IPS-18a (cell line): ENCODE results near the gene KIF4A.
"Not testable (repeated sequence)": the region's sequence is repeated elsewhere in the genome, so short reads cannot be mapped to it uniquely, and the experiment has no call there.

Source experiments
- H3K27ac ChIP-seq: one replicate; pipeline ENCODE4 v1.5.1; 2013; ENCODE audit warnings: low read length
- H3K27me3 ChIP-seq: one replicate; pipeline ENCODE4 v1.6.1; 2013; ENCODE audit warnings: mild to moderate bottlenecking, low read length; ENCODE audit not compliant: control insufficient read depth, insufficient read depth
- H3K36me3 ChIP-seq: one replicate; pipeline ENCODE4 v1.6.1; 2013; ENCODE audit warnings: low read depth, low read length; ENCODE audit not compliant: control insufficient read depth
- H3K4me1 ChIP-seq: one replicate; pipeline ENCODE4 v1.6.1; 2013; ENCODE audit warnings: low read depth, low read length; ENCODE audit not compliant: control insufficient read depth
- H3K4me3 ChIP-seq: one replicate; pipeline ENCODE4 v1.5.1; 2013; ENCODE audit warnings: low read length
- H3K9ac ChIP-seq: one replicate; pipeline ENCODE4 v1.6.1; 2013; ENCODE audit warnings: mild to moderate bottlenecking, low read length, moderate library complexity
- H3K9me3 ChIP-seq: one replicate; pipeline ENCODE4 v1.6.1; 2013; ENCODE audit warnings: low read depth, low read length; ENCODE audit not compliant: control insufficient read depth

Gene KIF4A

GRCh38 chrX:70292788-70293187 is 2.9 kb downstream of the KIF4A start:
- Histone ChIP-seq H3K27me3 (no peaks in the 10 kb centered on the region), H3K9ac (no peak overlapping the region), H3K4me3 (no peak overlapping the region), H3K4me1 (no peaks in the 10 kb centered on the region), H3K36me3 (peaks cover 4% of the 10 kb centered on the region), H3K9me3 (peaks cover 12% of the 10 kb centered on the region), H3K27ac (no peak overlapping the region)

- no peak overlapping the region for H3K27ac ChIP-seq
- no peak overlapping the region for H3K9ac ChIP-seq
- H3K4me3 ChIP-seq: no peak overlapping the region
- peaks cover 4% of the 10 kb centered on the region for H3K36me3 ChIP-seq
- no peaks in the 10 kb centered on the region for H3K27me3 ChIP-seq
- H3K9me3 ChIP-seq: peaks cover 12% of the 10 kb centered on the region
- no peaks in the 10 kb centered on the region for H3K4me1 ChIP-seq
Observed at GRCh38 chrX:70293621-70294020, 3.7 kb downstream of the KIF4A start.

DNA sequence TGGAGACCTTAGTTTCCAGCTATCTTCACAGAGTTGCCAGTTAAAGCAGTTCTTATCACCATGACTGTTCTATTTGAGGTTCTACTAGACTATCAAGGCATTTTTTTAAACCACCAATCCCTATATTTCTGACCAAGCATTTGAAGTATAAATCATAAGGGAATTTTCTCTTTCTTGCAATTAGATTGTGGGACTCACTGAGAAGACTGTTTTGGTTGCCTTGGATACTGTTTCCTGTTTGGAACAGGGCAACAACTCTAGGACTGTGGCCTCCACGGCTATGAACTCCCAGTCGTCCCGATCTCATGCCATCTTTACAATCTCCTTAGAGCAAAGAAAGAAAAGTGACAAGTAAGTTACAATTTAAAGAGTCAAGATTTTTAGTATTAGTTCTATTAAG is 11.8 kb downstream of the KIF4A start:
- Histone ChIP-seq H3K4me3 (no peak overlapping the region), H3K9me3 (peaks cover 14% of the 10 kb centered on the region), H3K27ac (no peak overlapping the region), H3K4me1 (no peaks in the 10 kb centered on the region), H3K9ac (no peak overlapping the region), H3K27me3 (no peaks in the 10 kb centered on the region), H3K36me3 (peaks cover 22% of the 10 kb centered on the region)

DNA sequence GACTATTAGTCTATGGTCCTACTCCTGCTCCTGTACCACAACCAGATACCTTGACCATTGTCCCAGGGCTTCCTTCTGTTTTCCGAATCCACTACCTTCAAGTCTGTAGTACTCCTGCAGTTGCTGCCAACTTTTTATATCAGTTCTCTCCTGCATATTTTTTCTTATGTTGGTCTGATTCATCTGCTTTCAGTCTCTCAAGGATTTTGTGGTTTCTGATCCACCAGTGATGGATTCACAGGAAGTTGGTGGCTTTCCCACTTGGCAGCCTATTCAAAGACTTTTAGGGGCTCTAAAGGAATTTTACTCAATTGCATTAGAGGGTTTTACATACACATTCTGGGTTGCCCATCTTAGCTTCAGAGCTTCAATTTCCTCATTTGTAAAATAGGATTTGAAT is 23.6 kb downstream of the KIF4A start:
- Histone ChIP-seq H3K9ac (no peak overlapping the region), H3K36me3 (no peaks in the 10 kb centered on the region), H3K9me3 (peaks cover 10% of the 10 kb centered on the region), H3K4me3 (no peak overlapping the region), H3K27me3 (no peaks in the 10 kb centered on the region), H3K4me1 (no peaks in the 10 kb centered on the region), H3K27ac (no peak overlapping the region)

DNA sequence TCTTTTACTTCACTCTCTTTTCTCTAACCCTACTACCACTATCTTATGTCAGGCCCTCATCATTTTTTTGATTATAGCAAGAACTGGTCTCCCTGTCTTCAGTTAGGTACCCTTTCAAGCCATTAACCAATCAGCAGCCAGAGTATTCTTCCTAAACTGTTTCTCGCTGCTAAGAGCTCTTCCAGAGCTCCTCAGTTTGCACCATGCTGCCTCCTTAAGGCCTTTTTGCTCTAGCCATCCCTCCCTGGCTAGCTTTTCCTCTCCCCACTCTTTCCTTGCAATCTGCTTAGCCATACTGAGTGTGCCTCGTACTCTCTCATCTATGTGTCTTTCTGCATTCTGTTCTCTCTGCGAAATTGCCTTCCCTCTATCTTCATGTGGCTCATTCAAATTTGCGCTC is 32.9 kb downstream of the KIF4A start:
- no peak overlapping the region for H3K4me3 ChIP-seq
- no peaks in the 10 kb centered on the region for H3K27me3 ChIP-seq
- no peak overlapping the region for H3K27ac ChIP-seq
- no peak overlapping the region for H3K9ac ChIP-seq
- H3K36me3 ChIP-seq: no peaks in the 10 kb centered on the region
- H3K9me3 ChIP-seq: peaks cover 21% of the 10 kb centered on the region
- no peaks in the 10 kb centered on the region for H3K4me1 ChIP-seq

GRCh38 chrX:70323628-70324027 is 33.7 kb downstream of the KIF4A start:
- H3K36me3 ChIP-seq, H3K4me3 ChIP-seq, H3K27me3 ChIP-seq, H3K27ac ChIP-seq, H3K9ac ChIP-seq, H3K4me1 ChIP-seq: not testable (repeated sequence)
- peaks cover 21% of the 10 kb centered on the region for H3K9me3 ChIP-seq

DNA sequence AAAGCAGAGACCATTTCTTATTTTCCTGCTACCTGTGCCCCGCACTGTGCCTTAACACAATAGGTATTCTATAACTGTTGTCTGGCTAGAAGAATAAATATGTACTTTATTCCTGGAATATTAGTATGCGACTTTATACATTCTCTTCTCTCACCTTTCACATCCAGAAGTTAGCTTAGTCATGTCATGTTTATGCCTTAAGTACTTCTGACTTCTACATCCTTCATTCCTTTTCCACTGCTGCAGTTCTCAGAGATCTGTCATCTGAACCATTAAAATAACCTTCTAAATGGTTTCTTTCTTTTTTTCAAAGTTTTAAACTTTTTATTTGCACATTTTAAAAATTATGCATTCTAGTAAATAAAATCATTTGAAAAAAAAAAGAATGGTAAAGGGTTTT is 34.4 kb downstream of the KIF4A start:
- Histone ChIP-seq H3K9me3 (peaks cover 25% of the 10 kb centered on the region), H3K27me3 (no peaks in the 10 kb centered on the region), H3K27ac (no peak overlapping the region), H3K9ac (no peak overlapping the region), H3K4me3 (no peak overlapping the region), H3K4me1 (no peaks in the 10 kb centered on the region), H3K36me3 (no peaks in the 10 kb centered on the region)

- Histone ChIP-seq H3K27me3 (no peaks in the 10 kb centered on the region), H3K4me1 (no peaks in the 10 kb centered on the region), H3K27ac (no peak overlapping the region), H3K9me3 (peaks cover 6% of the 10 kb centered on the region), H3K4me3 (no peak overlapping the region), H3K9ac (no peak overlapping the region), H3K36me3 (peaks cover 25% of the 10 kb centered on the region)
Observed at GRCh38 chrX:70331161-70331560, 41.3 kb downstream of the KIF4A start.

DNA sequence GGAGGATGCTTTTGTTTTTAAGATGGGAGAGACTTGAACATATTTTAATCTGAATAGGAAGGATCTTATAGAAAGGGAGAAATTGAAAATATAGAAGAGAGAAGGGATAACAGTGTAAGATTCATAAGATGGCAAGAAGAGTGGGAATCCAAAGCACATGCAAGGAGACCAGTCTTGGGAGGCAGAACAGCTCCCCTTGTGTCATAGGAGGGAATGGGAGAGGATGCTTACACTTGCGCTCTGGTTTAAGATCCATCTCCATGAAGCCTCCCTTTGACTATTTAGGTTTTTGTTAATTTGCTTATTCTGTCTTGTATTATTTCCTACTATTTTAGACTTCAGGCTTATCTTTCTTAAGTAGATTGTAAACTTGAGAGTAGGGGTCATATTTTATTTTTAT is 42.7 kb downstream of the KIF4A start:
- H3K27ac ChIP-seq: no peak overlapping the region
- H3K9me3 ChIP-seq: peaks cover 6% of the 10 kb centered on the region
- no peak overlapping the region for H3K4me3 ChIP-seq
- no peaks in the 10 kb centered on the region for H3K27me3 ChIP-seq
- no peak overlapping the region for H3K9ac ChIP-seq
- no peaks in the 10 kb centered on the region for H3K4me1 ChIP-seq
- peaks cover 25% of the 10 kb centered on the region for H3K36me3 ChIP-seq

GRCh38 chrX:70336767-70337166 is 46.9 kb downstream of the KIF4A start:
- no peak overlapping the region for H3K4me3 ChIP-seq
- H3K27me3 ChIP-seq: no peaks in the 10 kb centered on the region
- H3K4me1 ChIP-seq: no peaks in the 10 kb centered on the region
- H3K27ac ChIP-seq: no peak overlapping the region
- H3K9me3 ChIP-seq: peaks cover 13% of the 10 kb centered on the region
- no peak overlapping the region for H3K9ac ChIP-seq
- H3K36me3 ChIP-seq: peaks cover 9% of the 10 kb centered on the region

GRCh38 chrX:70338290-70338689 is 48.4 kb downstream of the KIF4A start:
- Histone ChIP-seq H3K4me3 (no peak overlapping the region), H3K9me3 (peaks cover 14% of the 10 kb centered on the region), H3K27me3 (no peaks in the 10 kb centered on the region), H3K4me1 (no peaks in the 10 kb centered on the region), H3K9ac (no peak overlapping the region), H3K27ac (no peak overlapping the region), H3K36me3 (peaks cover 14% of the 10 kb centered on the region)

DNA sequence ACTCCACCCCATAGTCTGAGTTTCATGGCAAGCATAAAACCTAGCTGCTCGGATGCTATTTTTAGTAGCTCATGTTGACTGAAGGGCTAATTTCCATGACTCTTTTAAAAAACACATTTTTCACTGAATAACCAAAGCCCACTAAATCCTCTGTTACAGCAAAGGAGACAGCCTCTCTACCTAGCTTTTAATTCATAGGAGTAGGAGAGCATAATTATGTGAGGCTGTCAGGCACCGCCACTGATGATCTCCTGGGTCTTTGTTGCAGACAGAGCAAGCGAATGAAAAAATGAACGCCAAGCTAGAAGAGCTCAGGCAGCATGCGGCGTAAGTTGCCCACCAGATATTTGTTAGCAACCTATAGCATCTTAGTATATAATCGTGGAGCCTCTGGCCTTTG is 53.5 kb downstream of the KIF4A start:
- H3K36me3 ChIP-seq: peaks cover 32% of the 10 kb centered on the region
- H3K9me3 ChIP-seq: peaks cover 28% of the 10 kb centered on the region
- no peak overlapping the region for H3K4me3 ChIP-seq
- no peaks in the 10 kb centered on the region for H3K4me1 ChIP-seq
- no peak overlapping the region for H3K9ac ChIP-seq
- H3K27me3 ChIP-seq: no peaks in the 10 kb centered on the region
- H3K27ac ChIP-seq: no peak overlapping the region
